Large intestine (tissue), 3 donors: ENCODE data around the gene FREY1. TPM values are rescaled to one million over a fixed set of nuclear protein-coding genes. Genes with fewer than 3 reads are reported as not detected.

Source experiments
- DNase-seq, 2 donors: peaks; one replicate each; pipeline versions ENCODE4 v3.0.0 to v3.0.0-alpha.2; 2013
- H3K27ac ChIP-seq: one replicate; pipeline ENCODE4 v1.5.1; 2013; ENCODE audit warnings: low read length
- H3K27me3 ChIP-seq: 2 replicates; pipeline ENCODE4 v1.6.1; 2013; ENCODE audit warnings: low read length; ENCODE audit not compliant: control insufficient read depth, insufficient read depth
- H3K36me3 ChIP-seq: 2 replicates; pipeline ENCODE4 v1.6.1; 2013; ENCODE audit warnings: low read length; ENCODE audit not compliant: control insufficient read depth, insufficient read depth
- H3K4me1 ChIP-seq: one replicate; pipeline ENCODE4 v1.6.1; 2013; ENCODE audit warnings: low read length; ENCODE audit not compliant: control insufficient read depth, insufficient read depth
- H3K4me3 ChIP-seq: one replicate; pipeline ENCODE4 v1.5.1; 2013; ENCODE audit warnings: low read length
- H3K9me3 ChIP-seq: one replicate; pipeline ENCODE4 v1.6.1; 2013; ENCODE audit warnings: mild to moderate bottlenecking, low read depth, low read length, moderate library complexity; ENCODE audit not compliant: control insufficient read depth
- WGBS: methylation state at CpG from one replicate; pipeline ENCODE4 v1.1.5; 2013; ENCODE audit warnings: low lambda C conversion rate; ENCODE audit not compliant: insufficient coverage; 5-methylcytosine and 5-hydroxymethylcytosine counted together
- polyA plus RNA-seq: library from polyadenylated mRNA; unstranded; fragments of 120-200 nt; gene quantifications from one replicate; pipeline ENCODE4 v1.2.1, GENCODE V29; 2013

FREY1 gene
- polyA plus RNA-seq, 1 donor, result 0.24 TPM

GRCh38 chr11:45894555-45895247, 12.4 kb downstream of the FREY1 start:
- H3K4me1 ChIP-seq, result peaks cover 8% of the 10 kb centered on the region
- no peak overlapping the region for H3K4me3 ChIP-seq
- DNase-seq, result no peak
- no peaks in the 10 kb centered on the region for H3K36me3 ChIP-seq
- no peak overlapping the region for H3K27ac ChIP-seq
- WGBS, result no CpG with 5 or more reads among the region's 6 CpGs
- peaks cover 46% of the 10 kb centered on the region for H3K27me3 ChIP-seq
- H3K9me3 ChIP-seq, result peaks cover 5% of the 10 kb centered on the region

- no peak overlapping the region for H3K27ac ChIP-seq
- no peaks in the 10 kb centered on the region for H3K36me3 ChIP-seq
- peaks cover 3% of the 10 kb centered on the region for H3K9me3 ChIP-seq
- no peaks in the 10 kb centered on the region for H3K4me1 ChIP-seq
- no peak for DNase-seq
- H3K27me3 ChIP-seq, result peaks cover 27% of the 10 kb centered on the region
- no CpG with 5 or more reads among the region's 5 CpGs for WGBS
- no peak overlapping the region for H3K4me3 ChIP-seq
Observed at GRCh38 chr11:45892856-45893255, 14.2 kb downstream of the FREY1 start.

GRCh38 chr11:45890886-45891550, 16.1 kb downstream of the FREY1 start:
- no CpG with 5 or more reads among the region's 9 CpGs for WGBS
- no peak for DNase-seq

GRCh38 chr11:45889966-45890365, 17.1 kb downstream of the FREY1 start:
- no peak overlapping the region for H3K4me3 ChIP-seq
- H3K9me3 ChIP-seq, result no peaks in the 10 kb centered on the region
- H3K4me1 ChIP-seq, result peaks cover 8% of the 10 kb centered on the region
- H3K36me3 ChIP-seq, result no peaks in the 10 kb centered on the region
- WGBS, result 80% methylated on average over 2 of the region's 9 CpGs
- DNase-seq, result no peak
- H3K27ac ChIP-seq, result no peak overlapping the region
- H3K27me3 ChIP-seq, result peaks cover 29% of the 10 kb centered on the region

More at GRCh38 chr11:45890886-45891550, 16.1 kb downstream of the FREY1 start:
- no peak overlapping the region for H3K4me3 ChIP-seq
- H3K36me3 ChIP-seq, result no peaks in the 10 kb centered on the region
- H3K27ac ChIP-seq, result no peak overlapping the region
- no peaks in the 10 kb centered on the region for H3K9me3 ChIP-seq
- H3K27me3 ChIP-seq, result peaks cover 27% of the 10 kb centered on the region
- H3K4me1 ChIP-seq, result peaks cover 2% of the 10 kb centered on the region

GRCh38 chr11:45889555-45889954, 17.5 kb downstream of the FREY1 start:
- 100% methylated on average over 2 of the region's 8 CpGs for WGBS
- no peak for DNase-seq
- no peak overlapping the region for H3K27ac ChIP-seq
- H3K4me3 ChIP-seq, result no peak overlapping the region
- H3K36me3 ChIP-seq, result no peaks in the 10 kb centered on the region
- H3K27me3 ChIP-seq, result peaks cover 26% of the 10 kb centered on the region
- no peaks in the 10 kb centered on the region for H3K9me3 ChIP-seq
- H3K4me1 ChIP-seq, result peaks cover 8% of the 10 kb centered on the region

GRCh38 chr11:45887587-45887986, 19.5 kb downstream of the FREY1 start:
- peaks cover 3% of the 10 kb centered on the region for H3K36me3 ChIP-seq
- H3K9me3 ChIP-seq, result no peaks in the 10 kb centered on the region
- WGBS, result no CpG with 5 or more reads among the region's 10 CpGs
- no peak overlapping the region for H3K4me3 ChIP-seq
- no peak overlapping the region for H3K27ac ChIP-seq
- peaks cover 8% of the 10 kb centered on the region for H3K4me1 ChIP-seq
- DNase-seq, result no peak
- H3K27me3 ChIP-seq, result peaks cover 24% of the 10 kb centered on the region

GRCh38 chr11:45886816-45887520, 20.1 kb downstream of the FREY1 start:
- H3K4me1 ChIP-seq, result peaks cover 8% of the 10 kb centered on the region
- peaks cover 24% of the 10 kb centered on the region for H3K27me3 ChIP-seq
- no CpG with 5 or more reads among the region's 4 CpGs for WGBS
- no peak overlapping the region for H3K4me3 ChIP-seq
- peaks cover 10% of the 10 kb centered on the region for H3K36me3 ChIP-seq
- H3K9me3 ChIP-seq, result no peaks in the 10 kb centered on the region
- DNase-seq, result no peak
- no peak overlapping the region for H3K27ac ChIP-seq

GRCh38 chr11:45885921-45886721, 20.9 kb downstream of the FREY1 start:
- no peak for DNase-seq
- peaks cover 24% of the 10 kb centered on the region for H3K27me3 ChIP-seq
- H3K9me3 ChIP-seq, result no peaks in the 10 kb centered on the region
- no CpG with 5 or more reads among the region's 43 CpGs for WGBS
- H3K36me3 ChIP-seq, result peaks cover 18% of the 10 kb centered on the region
- peak overlapping the region; percentile 39 for H3K4me3 ChIP-seq
- peaks cover 8% of the 10 kb centered on the region for H3K4me1 ChIP-seq
- no peak overlapping the region for H3K27ac ChIP-seq

- Histone ChIP-seq H3K36me3 (peaks cover 25% of the 10 kb centered on the region), H3K4me3 (peak within 1 kb of the TSS; percentile 39), H3K27me3 (peaks cover 24% of the 10 kb centered on the region), H3K9me3 (no peaks in the 10 kb centered on the region), H3K27ac (no peak within 1 kb of the TSS), H3K4me1 (peaks cover 8% of the 10 kb centered on the region)
- DNase-seq, result peak in 1 of 2 donors; percentile 60
- WGBS, result no CpG with 5 or more reads among the region's 73 CpGs
Observed at GRCh38 chr11:45885274-45885920, 21.7 kb downstream of the FREY1 start, which contains the start of gene MAPK8IP1. Gene MAPK8IP1 (plus strand): TSS chr11:45885651. CDS start chr11:45885821, 170 bp downstream.
